Neural cell (in vitro differentiated cells): ENCODE results near the gene NKRF. TPM values are rescaled to one million over a fixed set of nuclear protein-coding genes. Genes with fewer than 3 reads are reported as not detected.

Experiments
- H2AFZ ChIP-seq: fragments of 200-600, 300-800 bp; sonication (generic), shearing (Covaris generic); 2 replicates; pipeline ENCODE4 v1.6.0; 2014; ENCODE audit warnings: low read depth, mild to moderate bottlenecking, antibody characterized with exemption, low read length, moderate library complexity
- H3F3A ChIP-seq: fragments of 200-600 bp; shearing (Covaris generic); 2 replicates; pipeline ENCODE4 v1.6.1; 2016; ENCODE audit warnings: mild to moderate bottlenecking, moderate library complexity, mixed read lengths, antibody characterized with exemption, low read length; ENCODE audit not compliant: insufficient read depth, poor library complexity, severe bottlenecking
- H3K27ac ChIP-seq: fragments of 200-600, 300-800 bp; sonication (generic), shearing (Covaris generic); 2 replicates; pipeline ENCODE4 v1.5.1; 2014; ENCODE audit warnings: mild to moderate bottlenecking, low read length, moderate library complexity
- H3K27me3 ChIP-seq: fragments of 300-800, 200-600 bp; sonication (generic), shearing (Covaris generic); 2 replicates; pipeline ENCODE4 v1.6.0; 2014; ENCODE audit warnings: mild to moderate bottlenecking, low read depth, low read length, moderate library complexity; ENCODE audit not compliant: insufficient read depth
- H3K36me3 ChIP-seq: fragments of 300-800, 200-600 bp; sonication (generic), shearing (Covaris generic); 2 replicates; pipeline ENCODE4 v1.5.1; 2014; ENCODE audit warnings: mild to moderate bottlenecking, antibody characterized with exemption, low read length, moderate library complexity; ENCODE audit not compliant: insufficient read depth
- H3K4me2 ChIP-seq: fragments of 300-800, 200-600 bp; sonication (generic), shearing (Covaris generic); 2 replicates; pipeline ENCODE4 v1.6.0; 2014; ENCODE audit warnings: mild to moderate bottlenecking, low read length
- H3K4me3 ChIP-seq: fragments of 300-800, 200-600 bp; sonication (generic), shearing (Covaris generic); 2 replicates; pipeline ENCODE4 v1.5.1; 2014; ENCODE audit warnings: mild to moderate bottlenecking, low read length, moderate library complexity
- H3K79me2 ChIP-seq: fragments of 200-600 bp; shearing (Covaris generic); replicated peaks from 2 replicates; pipeline ENCODE4 v1.6.0; 2014; ENCODE audit warnings: mild to moderate bottlenecking, low read length, moderate library complexity; ENCODE audit not compliant: insufficient read depth
- H3K9ac ChIP-seq: fragments of 300-800, 200-600 bp; sonication (generic), shearing (Covaris generic); 2 replicates; pipeline ENCODE4 v1.6.1; 2016; ENCODE audit warnings: mild to moderate bottlenecking, low read length, mixed read lengths
- H3K9me2 ChIP-seq: fragments of 200-600 bp; shearing (Covaris generic); 2 replicates; pipeline ENCODE4 v1.6.1; 2016; ENCODE audit warnings: mild to moderate bottlenecking, low read length, mixed read lengths; ENCODE audit not compliant: insufficient read depth
- H3K9me3 ChIP-seq: fragments of 200-600, 300-800 bp; sonication (generic), shearing (Covaris generic); 2 replicates; pipeline ENCODE4 v1.6.1; 2016; ENCODE audit warnings: mild to moderate bottlenecking, mixed run types, low read length, moderate library complexity, mixed read lengths
- H4K20me1 ChIP-seq: fragments of 200-600 bp; shearing (Covaris generic); 2 replicates; pipeline ENCODE4 v1.6.1; 2016; ENCODE audit warnings: mild to moderate bottlenecking, mixed run types; ENCODE audit not compliant: insufficient read depth
- EP300 ChIP-seq: fragments of 450-650 bp; conservative IDR thresholded peaks from 2 replicates; pipeline ENCODE4 v1.6.1; 2014; ENCODE audit warnings: antibody characterized with exemption, mild to moderate bottlenecking, moderate library complexity; ENCODE audit not compliant: poor library complexity, severe bottlenecking
- EZH2 ChIP-seq: fragments of 200-600, 300-800 bp; shearing (Covaris generic), sonication (generic); IDR thresholded peaks from 2 replicates; pipeline ENCODE4 v1.6.1; 2014; ENCODE audit warnings: antibody characterized with exemption, low read length, borderline replicate concordance, mild to moderate bottlenecking; ENCODE audit not compliant: insufficient read depth, poor library complexity, severe bottlenecking
- MXI1 ChIP-seq: fragments of 450-650 bp; conservative IDR thresholded peaks from 2 replicates; pipeline ENCODE4 v1.6.1; 2014; ENCODE audit warnings: antibody characterized with exemption, mild to moderate bottlenecking; ENCODE audit not compliant: poor library complexity, severe bottlenecking
- POLR2AphosphoS5 ChIP-seq: IDR thresholded peaks from 2 replicates; pipeline ENCODE4 v1.6.1; 2012
- RAD21 ChIP-seq: fragments of 450-650 bp; conservative IDR thresholded peaks from 2 replicates; pipeline ENCODE4 v1.6.1; 2014; ENCODE audit warnings: antibody characterized with exemption, mild to moderate bottlenecking, moderate library complexity
- SMC3 ChIP-seq: fragments of 450-650 bp; conservative IDR thresholded peaks from 2 replicates; pipeline ENCODE4 v1.6.1; 2014; ENCODE audit warnings: antibody characterized with exemption, mild to moderate bottlenecking, moderate library complexity; ENCODE audit not compliant: poor library complexity
- TAF1 ChIP-seq: IDR thresholded peaks from 2 replicates; pipeline ENCODE4 v1.6.1; 2012; ENCODE audit warnings: low read depth
- polyA plus RNA-seq: library from polyadenylated mRNA; depleted of rRNA; stranded (reverse); fragments of >200 nt; gene quantifications from 2 replicates; pipeline ENCODE4 v1.2.3, GENCODE V29; 2014
- TF ChIP-seq, protein P1 (sequence below): IDR thresholded peaks from 2 replicates; pipeline ENCODE4 v1.6.1; 2012; ENCODE audit warnings: borderline replicate concordance
- TF ChIP-seq, protein P2 (sequence below): fragments of 450-650 bp; IDR thresholded peaks from 2 replicates; pipeline ENCODE4 v1.5.1; 2014; ENCODE audit warnings: antibody characterized with exemption, mild to moderate bottlenecking, moderate library complexity; ENCODE audit not compliant: poor library complexity, severe bottlenecking

The NKRF gene
- polyA plus RNA-seq, 1 donor from 2014 or later = 27.0 TPM

DNA sequence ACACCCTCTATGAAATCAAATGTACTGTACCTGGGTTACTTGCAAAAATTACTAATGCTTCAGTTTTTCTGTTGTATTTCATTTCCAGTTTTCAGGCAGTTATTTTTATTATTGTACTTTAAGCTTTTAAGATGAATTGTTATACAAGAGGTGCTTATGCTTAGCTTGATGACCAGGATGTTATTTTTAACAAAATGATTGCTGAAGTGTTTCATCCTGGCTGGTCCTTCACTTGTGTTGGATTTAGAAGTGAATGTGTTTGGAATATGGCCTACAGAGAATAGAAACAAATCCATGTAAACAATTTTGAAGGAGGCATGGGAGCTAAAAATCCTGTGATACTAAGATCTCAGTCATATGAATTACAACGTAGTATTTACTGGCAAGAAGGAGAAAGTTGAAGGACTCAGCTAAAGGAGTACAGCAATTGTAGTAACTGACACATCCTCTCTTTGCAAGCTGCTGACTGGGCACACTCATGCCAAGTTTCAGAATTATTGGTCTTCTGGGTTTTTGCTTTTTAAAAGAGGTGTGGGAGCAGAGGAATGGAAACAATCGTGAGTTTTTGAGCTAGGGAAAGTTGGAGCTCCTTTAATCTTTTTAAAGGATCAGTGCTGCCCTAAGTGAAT lies 22.7 kb downstream of the NKRF start:
- H3K9me2 ChIP-seq = no peaks in the 10 kb centered on the region
- TF ChIP-seq EP300 = no peak
- TF ChIP-seq RAD21 = no peak
- TF ChIP-seq MXI1 = no peak
- H3F3A ChIP-seq = no peaks in the 10 kb centered on the region
- no peak overlapping the region for H3K27ac ChIP-seq
- no peaks in the 10 kb centered on the region for H3K9me3 ChIP-seq
- H3K79me2 ChIP-seq = no peaks in the 10 kb centered on the region
- H3K4me3 ChIP-seq = no peak overlapping the region
- no peak overlapping the region for H3K9ac ChIP-seq
- no peak overlapping the region for H3K4me2 ChIP-seq
- no peaks in the 10 kb centered on the region for H3K27me3 ChIP-seq
- H2AFZ ChIP-seq = no peak overlapping the region
- H3K36me3 ChIP-seq = no peaks in the 10 kb centered on the region
- no peaks in the 10 kb centered on the region for H4K20me1 ChIP-seq

DNA sequence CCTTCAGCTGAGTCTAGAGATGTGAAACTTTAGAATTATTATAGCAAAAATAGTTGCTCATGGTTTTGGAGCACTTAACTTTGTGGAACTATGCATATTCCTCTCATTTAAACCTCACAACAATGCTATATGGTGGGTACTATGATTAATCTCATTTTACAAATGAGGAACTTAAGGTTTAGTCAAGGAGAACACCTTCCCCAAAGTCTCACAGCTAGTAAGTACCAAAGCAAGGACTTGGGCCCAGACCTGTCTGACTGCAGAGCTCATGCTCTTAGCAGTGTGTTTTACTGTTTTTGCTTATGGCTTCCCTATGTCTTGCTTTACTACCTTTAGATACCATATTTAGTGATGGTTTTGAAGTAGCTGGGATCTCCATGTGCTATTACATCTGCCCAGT lies 26.8 kb downstream of the NKRF start:
- no peak for TF ChIP-seq TAF1
- no peak for TF ChIP-seq POLR2AphosphoS5
- TF ChIP-seq EZH2 = no peak
- TF ChIP-seq SMC3 = no peak
- TF ChIP-seq MXI1 = no peak
- TF ChIP-seq EP300 = no peak
- TF ChIP-seq, protein P1, sequence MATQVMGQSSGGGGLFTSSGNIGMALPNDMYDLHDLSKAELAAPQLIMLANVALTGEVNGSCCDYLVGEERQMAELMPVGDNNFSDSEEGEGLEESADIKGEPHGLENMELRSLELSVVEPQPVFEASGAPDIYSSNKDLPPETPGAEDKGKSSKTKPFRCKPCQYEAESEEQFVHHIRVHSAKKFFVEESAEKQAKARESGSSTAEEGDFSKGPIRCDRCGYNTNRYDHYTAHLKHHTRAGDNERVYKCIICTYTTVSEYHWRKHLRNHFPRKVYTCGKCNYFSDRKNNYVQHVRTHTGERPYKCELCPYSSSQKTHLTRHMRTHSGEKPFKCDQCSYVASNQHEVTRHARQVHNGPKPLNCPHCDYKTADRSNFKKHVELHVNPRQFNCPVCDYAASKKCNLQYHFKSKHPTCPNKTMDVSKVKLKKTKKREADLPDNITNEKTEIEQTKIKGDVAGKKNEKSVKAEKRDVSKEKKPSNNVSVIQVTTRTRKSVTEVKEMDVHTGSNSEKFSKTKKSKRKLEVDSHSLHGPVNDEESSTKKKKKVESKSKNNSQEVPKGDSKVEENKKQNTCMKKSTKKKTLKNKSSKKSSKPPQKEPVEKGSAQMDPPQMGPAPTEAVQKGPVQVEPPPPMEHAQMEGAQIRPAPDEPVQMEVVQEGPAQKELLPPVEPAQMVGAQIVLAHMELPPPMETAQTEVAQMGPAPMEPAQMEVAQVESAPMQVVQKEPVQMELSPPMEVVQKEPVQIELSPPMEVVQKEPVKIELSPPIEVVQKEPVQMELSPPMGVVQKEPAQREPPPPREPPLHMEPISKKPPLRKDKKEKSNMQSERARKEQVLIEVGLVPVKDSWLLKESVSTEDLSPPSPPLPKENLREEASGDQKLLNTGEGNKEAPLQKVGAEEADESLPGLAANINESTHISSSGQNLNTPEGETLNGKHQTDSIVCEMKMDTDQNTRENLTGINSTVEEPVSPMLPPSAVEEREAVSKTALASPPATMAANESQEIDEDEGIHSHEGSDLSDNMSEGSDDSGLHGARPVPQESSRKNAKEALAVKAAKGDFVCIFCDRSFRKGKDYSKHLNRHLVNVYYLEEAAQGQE = no peak
- TF ChIP-seq RAD21 = no peak
- TF ChIP-seq, protein P2, sequence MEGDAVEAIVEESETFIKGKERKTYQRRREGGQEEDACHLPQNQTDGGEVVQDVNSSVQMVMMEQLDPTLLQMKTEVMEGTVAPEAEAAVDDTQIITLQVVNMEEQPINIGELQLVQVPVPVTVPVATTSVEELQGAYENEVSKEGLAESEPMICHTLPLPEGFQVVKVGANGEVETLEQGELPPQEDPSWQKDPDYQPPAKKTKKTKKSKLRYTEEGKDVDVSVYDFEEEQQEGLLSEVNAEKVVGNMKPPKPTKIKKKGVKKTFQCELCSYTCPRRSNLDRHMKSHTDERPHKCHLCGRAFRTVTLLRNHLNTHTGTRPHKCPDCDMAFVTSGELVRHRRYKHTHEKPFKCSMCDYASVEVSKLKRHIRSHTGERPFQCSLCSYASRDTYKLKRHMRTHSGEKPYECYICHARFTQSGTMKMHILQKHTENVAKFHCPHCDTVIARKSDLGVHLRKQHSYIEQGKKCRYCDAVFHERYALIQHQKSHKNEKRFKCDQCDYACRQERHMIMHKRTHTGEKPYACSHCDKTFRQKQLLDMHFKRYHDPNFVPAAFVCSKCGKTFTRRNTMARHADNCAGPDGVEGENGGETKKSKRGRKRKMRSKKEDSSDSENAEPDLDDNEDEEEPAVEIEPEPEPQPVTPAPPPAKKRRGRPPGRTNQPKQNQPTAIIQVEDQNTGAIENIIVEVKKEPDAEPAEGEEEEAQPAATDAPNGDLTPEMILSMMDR = no peak
- no peaks in the 10 kb centered on the region for H3K9me3 ChIP-seq
- no peaks in the 10 kb centered on the region for H3F3A ChIP-seq
- no peak overlapping the region for H3K4me2 ChIP-seq
- no peaks in the 10 kb centered on the region for H4K20me1 ChIP-seq
- H3K9ac ChIP-seq = no peak overlapping the region
- no peak overlapping the region for H3K27ac ChIP-seq
- H3K27me3 ChIP-seq = no peaks in the 10 kb centered on the region
- H3K9me2 ChIP-seq = no peaks in the 10 kb centered on the region
- no peaks in the 10 kb centered on the region for H3K36me3 ChIP-seq
- H2AFZ ChIP-seq = no peak overlapping the region
- no peaks in the 10 kb centered on the region for H3K79me2 ChIP-seq
- no peak overlapping the region for H3K4me3 ChIP-seq
